AG09319 (cell line): Measurements from ENCODE around the gene MICAL3.
A peak's percentile ranks its signal among the peaks of the same experiment; 100 is the strongest.

Experiments used
- DNase-seq: peaks from one replicate; pipeline ENCODE4 v3.0.0-alpha.2; 2010; ENCODE audit warnings: low read depth; ENCODE audit errors: extremely low read depth
- CTCF ChIP-seq: IDR thresholded peaks from 2 replicates; pipeline ENCODE4 v1.5.1; 2011; ENCODE audit warnings: low read depth, mild to moderate bottlenecking, inconsistent platforms, low read length, moderate library complexity

Gene MICAL3

GRCh38 chr22:17976121-17976520 is 48.2 kb downstream of the MICAL3 start:
- no peak for TF ChIP-seq CTCF
- DNase-seq: no peak

- no peak for DNase-seq
Observed at GRCh38 chr22:17974703-17975372, 49.5 kb downstream of the MICAL3 start.

GRCh38 chr22:17974087-17974486 is 50.3 kb downstream of the MICAL3 start:
- no peak for DNase-seq
- no peak for TF ChIP-seq CTCF

More at GRCh38 chr22:17974703-17975372, 49.5 kb downstream of the MICAL3 start:
- no peak for TF ChIP-seq CTCF

GRCh38 chr22:17973217-17973616 is 51.1 kb downstream of the MICAL3 start:
- TF ChIP-seq CTCF: no peak
- DNase-seq: no peak

- no peak for TF ChIP-seq CTCF
- DNase-seq: peak; percentile 67
Observed at GRCh38 chr22:17972385-17973191, 51.8 kb downstream of the MICAL3 start.

- DNase-seq: no peak
- no peak for TF ChIP-seq CTCF
Observed at GRCh38 chr22:17971711-17972110, 52.6 kb downstream of the MICAL3 start.

GRCh38 chr22:17970201-17970708 is 54.1 kb downstream of the MICAL3 start:
- no peak for TF ChIP-seq CTCF
- DNase-seq: no peak
